AG04450 (cell line): ENCODE measurements around the gene RNGTT. TPM values are rescaled to one million over a fixed set of nuclear protein-coding genes. Genes with fewer than 3 reads are reported as not detected.

ENCODE experiments used
- CTCF ChIA-PET: fragments of 300-600, 350-600 bp; formaldehyde crosslinking; extraction: SDS; loops from one replicate; lab custom pipeline; 2022; ENCODE audit warnings: antibody characterized with exemption, inconsistent platforms; lab: Charles Lee
- POLR2A ChIA-PET: fragments of 350-600 bp; formaldehyde crosslinking; extraction: SDS; loops from one replicate; lab custom pipeline; 2021; ENCODE audit warnings: antibody characterized with exemption, inconsistent platforms; lab: Yijun Ruan, JAX
- DNase-seq: peaks from one replicate; pipeline ENCODE4 v3.0.0-alpha.2; 2011; ENCODE audit warnings: low read depth, low spot score
- H3K27ac ChIP-seq: one replicate; pipeline ENCODE4 v1.5.1; 2012; ENCODE audit warnings: low read depth, low read length, control low read depth
- H3K27me3 ChIP-seq: one replicate; pipeline ENCODE4 v1.6.0; 2012; ENCODE audit warnings: low read length; ENCODE audit not compliant: control insufficient read depth, insufficient read depth
- H3K4me3 ChIP-seq: 2 replicates; pipeline ENCODE4 v1.5.1; 2011; ENCODE audit warnings: mild to moderate bottlenecking, low read depth, low read length, control low read depth
- H3K9me3 ChIP-seq: 2 replicates; pipeline ENCODE4 v1.5.1; 2012; ENCODE audit warnings: low read length; ENCODE audit not compliant: control insufficient read depth, insufficient read depth
- CTCF ChIP-seq: IDR thresholded peaks from 2 replicates; pipeline ENCODE4 v1.5.1; 2011; ENCODE audit warnings: low read depth, low read length, control low read depth, inconsistent platforms
- polyA plus RNA-seq: library from polyadenylated mRNA; depleted of rRNA; stranded (reverse); fragments of >200 nt; gene quantifications from 2 replicates; pipeline ENCODE4 v1.2.3, GENCODE V29; 2011

The RNGTT gene
- polyA plus RNA-seq, 1 experiment: 11.2 TPM

DNA sequence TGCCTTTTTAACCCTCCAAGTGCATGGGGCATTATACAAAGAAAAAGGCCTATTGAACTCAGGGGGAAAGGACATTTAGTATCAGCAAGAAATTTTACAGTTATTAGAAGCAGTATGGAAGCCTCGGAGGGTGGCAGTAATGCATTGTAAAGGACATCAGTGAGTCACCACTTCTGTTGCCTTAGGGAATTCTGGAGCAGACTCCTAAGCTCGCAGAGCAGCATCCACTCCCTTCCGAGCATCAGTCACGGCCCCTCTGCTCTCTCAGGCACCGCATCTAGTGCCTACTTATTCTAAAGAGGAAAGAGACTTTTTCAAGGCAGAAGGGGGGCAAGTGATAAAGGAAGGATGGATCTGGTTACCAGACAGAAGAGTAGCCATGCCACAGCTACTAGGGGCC lies 296.5 kb downstream of the RNGTT start:
- H3K4me3 ChIP-seq: no peak overlapping the region
- no peak for DNase-seq
- ChIA-PET CTCF (no interaction called here), POLR2A (no interaction called here)
- no peaks in the 10 kb centered on the region for H3K27me3 ChIP-seq
- peaks cover 12% of the 10 kb centered on the region for H3K9me3 ChIP-seq
- H3K27ac ChIP-seq: no peak overlapping the region
- no peak for TF ChIP-seq CTCF

- H3K27ac ChIP-seq: no peak overlapping the region
- H3K4me3 ChIP-seq: no peak overlapping the region
- no peak for DNase-seq
- ChIA-PET POLR2A (no interaction called here), CTCF (no interaction called here)
- peaks cover 10% of the 10 kb centered on the region for H3K9me3 ChIP-seq
- no peaks in the 10 kb centered on the region for H3K27me3 ChIP-seq
- no peak for TF ChIP-seq CTCF
Measured at GRCh38 chr6:88665131-88665530, 298.3 kb downstream of the RNGTT start.

DNA sequence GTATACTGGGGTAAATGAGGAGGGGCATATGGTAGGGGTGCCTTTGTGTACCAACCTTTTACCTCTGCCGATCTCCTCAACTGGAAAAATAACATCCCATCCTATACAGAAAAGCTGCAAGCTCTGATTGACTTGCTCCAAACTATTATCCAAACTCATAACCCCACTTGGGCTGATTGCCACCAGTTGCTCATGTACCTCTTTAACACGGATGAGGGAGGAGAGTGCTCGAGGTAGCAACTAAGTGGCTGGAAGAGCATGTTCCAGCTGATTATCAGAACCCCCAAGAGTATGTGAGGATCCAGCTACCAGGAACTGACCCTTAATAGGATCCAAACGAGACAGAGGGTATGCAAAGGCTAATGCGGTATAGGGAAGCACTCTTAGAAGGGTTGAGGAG lies 299.6 kb downstream of the RNGTT start:
- Histone ChIP-seq H3K27me3 (no peaks in the 10 kb centered on the region), H3K4me3 (no peak overlapping the region), H3K9me3 (peaks cover 5% of the 10 kb centered on the region), H3K27ac (no peak overlapping the region)
- CTCF ChIA-PET: no interaction called here
- DNase-seq: no peak
- no peak for TF ChIP-seq CTCF
- POLR2A ChIA-PET: no interaction called here

DNA sequence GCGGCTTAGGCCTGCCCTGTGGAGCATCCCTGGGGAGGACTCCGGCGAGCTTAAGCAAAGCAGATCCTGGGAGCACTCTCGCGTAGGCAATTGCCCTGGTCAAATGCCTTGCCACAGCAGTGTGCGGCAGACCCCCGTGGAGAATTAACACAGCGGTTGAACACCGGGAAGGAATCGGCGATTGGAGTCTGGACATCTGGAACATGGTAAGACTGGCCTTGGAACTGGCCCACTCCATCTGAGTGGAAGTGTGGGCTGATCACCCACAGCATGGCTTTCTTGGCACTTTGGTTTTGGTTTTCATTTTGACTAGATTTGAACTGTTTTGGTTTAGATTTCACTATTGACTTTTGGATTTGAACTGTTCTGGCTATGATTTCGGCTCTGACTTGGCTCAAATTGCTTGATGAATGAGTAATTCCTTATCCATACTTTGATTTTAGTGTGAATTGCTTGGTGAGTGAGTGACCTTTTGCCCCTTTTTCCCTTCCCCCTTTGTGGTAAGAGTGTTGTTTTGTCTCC lies 300.7 kb downstream of the RNGTT start:
- no peak for DNase-seq
- TF ChIP-seq CTCF: no peak
- Histone ChIP-seq H3K4me3 (no peak overlapping the region), H3K27me3 (no peaks in the 10 kb centered on the region), H3K9me3 (peaks cover 5% of the 10 kb centered on the region), H3K27ac (no peak overlapping the region)
- POLR2A ChIA-PET: no interaction called here
- CTCF ChIA-PET: no interaction called here

DNA sequence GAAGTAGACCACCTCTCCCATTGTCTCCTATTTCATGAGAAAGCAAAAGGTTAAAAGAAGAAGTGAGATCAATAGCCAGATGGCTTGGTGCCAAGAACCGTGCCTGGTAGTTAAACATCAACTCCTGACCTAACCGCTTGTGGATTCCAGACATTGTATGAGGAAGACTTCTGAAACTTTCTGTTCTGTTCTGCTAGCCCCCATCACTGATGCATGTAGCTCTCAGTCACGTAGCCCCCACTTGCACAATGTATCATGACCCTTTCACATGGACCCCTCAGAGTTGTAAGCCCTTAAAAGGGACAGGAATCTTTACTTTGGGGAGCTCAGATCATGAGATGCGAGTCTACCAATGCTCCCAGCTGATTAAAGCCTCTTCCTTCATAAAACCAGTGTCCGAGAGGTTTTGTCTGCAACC lies 301.2 kb downstream of the RNGTT start:
- H3K27me3 ChIP-seq: no peaks in the 10 kb centered on the region
- peaks cover 9% of the 10 kb centered on the region for H3K9me3 ChIP-seq
- no peak for DNase-seq
- no peak overlapping the region for H3K27ac ChIP-seq
- no peak overlapping the region for H3K4me3 ChIP-seq
- POLR2A ChIA-PET: no interaction called here
- TF ChIP-seq CTCF: no peak
- CTCF ChIA-PET: no interaction called here
